ENCODE data around the gene ARHGAP15.

Gene ARHGAP15

DNA sequence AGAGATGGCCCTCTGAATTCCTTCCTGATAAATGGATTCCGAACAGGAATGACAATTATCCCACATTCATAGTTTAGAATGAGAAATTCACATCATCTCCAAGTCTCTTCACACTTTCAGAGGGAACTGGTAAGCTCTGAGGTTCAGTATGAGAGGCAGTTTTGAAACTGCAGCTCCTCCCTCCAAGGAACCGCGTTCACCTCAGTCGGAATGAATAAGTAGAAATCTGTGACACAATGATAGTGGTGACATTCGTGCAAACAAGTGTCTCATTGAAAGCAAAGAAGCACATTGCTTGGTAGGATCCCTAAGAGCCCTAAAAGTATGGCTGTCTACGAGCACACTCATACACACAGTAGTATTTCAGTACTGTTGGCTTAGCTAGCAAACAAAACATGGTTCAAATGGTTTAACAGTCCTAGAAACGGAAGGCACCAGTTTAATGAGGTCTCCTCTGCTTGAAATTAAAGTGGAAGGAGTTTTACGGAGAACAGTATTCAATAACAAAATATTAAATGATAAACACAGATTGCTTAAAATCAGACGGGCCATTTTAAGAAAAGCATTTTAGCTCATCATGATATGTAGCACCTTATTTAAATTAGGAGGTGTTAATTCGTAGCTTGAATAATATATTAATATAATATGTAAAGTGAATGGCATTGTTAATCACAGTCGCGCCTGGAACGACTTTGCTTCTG is 225.0 kb downstream of the ARHGAP15 start:
- DNase-seq = no peak

DNA sequence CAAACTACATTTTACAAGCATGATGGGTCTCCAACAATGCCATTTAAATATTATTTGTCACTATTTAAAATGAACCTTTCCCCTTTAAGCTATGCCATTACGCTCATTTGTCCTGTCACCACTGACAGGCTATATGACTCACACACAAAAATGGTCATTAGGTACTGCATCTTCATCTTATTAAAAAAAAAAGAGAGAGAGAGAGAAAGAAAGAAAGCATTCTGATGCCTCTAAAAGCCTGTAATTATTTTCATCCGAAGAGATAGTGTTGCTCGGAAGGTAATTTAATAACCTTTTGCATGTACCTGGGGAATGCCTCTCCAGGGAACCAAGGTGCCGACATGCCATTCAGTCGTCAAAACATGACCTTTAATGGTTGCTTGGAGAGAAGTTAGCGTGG is 226.7 kb downstream of the ARHGAP15 start:
- no peak for DNase-seq

DNA sequence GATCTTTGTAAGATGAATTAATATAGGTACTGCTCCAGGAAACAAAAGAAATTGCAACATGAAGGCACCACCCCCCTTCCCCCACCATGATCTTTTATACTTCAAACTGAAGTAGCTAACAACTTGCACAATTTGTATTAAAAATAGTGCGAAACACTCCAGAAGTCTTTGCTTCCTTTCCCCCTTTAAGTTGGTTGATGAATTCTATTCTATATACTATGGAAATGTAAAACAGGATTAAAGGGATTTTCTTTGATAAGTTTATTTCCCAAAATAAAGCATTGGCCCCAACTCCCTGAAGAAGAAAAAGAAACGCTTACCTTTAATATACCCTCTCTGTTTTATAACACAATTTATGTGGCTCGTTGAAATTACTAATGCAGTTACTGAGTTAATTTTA is 227.1 kb downstream of the ARHGAP15 start:
- DNase-seq = no peak

DNA sequence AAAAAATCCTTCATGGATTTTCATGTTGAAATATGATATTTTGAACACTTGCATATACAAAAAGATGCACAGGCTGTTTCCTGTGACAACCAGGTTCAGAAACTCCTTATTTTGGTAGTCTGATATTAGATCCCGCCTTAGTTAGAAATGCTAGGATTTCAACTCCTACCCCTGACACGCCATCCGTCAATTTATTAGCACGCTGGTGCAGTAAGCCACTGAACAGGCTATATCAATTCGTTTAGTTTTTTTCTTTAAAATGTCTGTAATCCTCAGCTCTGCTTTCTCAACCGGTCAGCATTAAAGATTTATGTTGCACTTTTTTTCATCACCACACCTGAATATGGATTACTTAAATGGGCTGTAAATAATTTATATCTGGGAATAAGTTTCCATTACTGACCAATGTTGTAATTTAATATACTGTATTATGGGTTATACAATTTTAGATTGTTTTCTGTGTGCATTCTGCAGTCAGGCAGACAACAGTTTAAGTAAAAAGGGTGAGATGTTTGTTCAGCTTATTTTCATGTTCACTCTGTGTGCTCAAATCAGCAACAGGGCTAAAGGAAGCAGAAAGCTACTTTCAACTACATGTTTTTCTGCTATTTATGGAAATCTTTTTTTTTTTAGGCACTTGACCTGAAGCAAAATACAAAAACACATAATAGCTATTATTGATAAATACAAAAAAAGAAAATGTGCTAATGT is 227.7 kb downstream of the ARHGAP15 start:
- no peak for DNase-seq

DNA sequence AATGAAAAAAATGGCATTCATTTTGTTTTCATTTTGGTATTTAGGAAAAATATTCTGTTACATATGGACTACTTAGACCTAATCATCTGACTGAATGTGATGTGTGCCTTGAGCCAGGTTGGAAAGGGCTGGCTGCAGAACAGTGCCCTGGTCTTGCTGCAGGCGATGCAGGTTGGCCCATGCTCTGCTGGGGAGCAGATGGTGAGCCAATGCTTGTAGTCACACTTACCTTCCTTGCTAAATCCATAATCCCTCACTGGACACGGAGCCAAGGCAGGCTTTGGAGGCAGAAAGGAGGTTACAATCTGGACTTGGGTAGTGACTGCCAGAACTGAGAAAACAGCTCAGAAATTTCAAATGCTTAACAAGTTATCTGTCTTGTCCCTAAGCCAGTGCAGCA is 228.7 kb downstream of the ARHGAP15 start:
- DNase-seq = no peak

DNA sequence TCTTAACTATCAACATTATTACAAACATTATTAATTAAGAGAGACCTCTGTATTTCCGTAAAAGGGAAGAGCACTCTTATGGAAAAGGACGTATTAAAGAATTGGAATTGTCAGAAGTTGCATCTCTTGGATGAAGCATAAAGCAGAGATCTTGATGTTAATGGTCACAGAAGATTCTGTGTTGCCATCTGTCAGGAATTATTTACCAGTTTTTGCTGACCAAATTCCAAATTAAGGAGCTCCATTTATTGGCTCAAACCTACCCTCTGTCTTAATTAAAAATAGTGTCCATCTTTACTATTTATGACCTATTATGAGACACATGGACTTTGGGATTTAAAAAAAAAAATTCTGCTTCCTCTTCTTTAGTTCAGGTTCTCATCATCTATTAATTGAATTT is 232.1 kb downstream of the ARHGAP15 start:
- DNase-seq = no peak

DNA sequence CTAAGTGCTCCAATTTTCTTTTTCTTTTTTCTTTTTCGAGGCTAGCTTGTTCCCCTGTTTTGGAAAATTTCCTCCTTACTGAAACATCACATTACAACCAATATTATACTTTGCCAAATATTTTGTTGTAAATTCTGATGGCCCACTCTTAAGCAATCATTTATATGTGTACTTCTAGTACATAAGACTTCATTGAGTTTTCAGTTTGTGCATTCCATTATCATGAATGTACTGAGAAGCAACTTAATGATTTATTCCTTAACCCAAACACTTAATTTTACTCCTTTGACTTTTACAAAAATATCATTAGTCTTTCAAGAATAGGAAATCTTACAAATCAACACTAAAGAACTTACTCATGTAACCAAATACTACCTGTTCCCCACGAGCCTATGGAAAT is 242.4 kb downstream of the ARHGAP15 start:
- DNase-seq = no peak

DNA sequence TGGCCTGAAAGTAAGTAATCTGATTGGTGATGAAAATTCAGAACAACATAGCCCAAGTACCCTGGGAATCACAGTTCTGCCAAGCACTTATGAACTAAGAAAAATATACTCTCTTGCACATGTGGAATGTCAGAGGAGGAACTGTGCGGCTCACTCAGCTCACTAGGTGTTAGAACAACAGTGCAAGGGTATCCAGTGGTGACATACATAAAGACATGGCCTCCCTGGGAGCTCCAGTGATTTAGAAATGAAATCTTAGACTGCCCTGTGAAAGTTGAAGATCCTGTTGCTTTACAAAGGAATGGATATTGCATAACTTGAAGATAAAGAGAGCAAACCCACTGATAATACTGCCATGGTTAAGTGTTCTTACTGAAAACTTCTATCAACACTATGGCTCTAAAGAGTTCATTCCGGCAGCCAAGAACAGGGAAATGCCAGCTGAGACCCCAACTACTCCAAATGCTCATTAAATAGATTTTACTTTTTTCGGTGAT is 246.2 kb downstream of the ARHGAP15 start:
- no peak for DNase-seq

DNA sequence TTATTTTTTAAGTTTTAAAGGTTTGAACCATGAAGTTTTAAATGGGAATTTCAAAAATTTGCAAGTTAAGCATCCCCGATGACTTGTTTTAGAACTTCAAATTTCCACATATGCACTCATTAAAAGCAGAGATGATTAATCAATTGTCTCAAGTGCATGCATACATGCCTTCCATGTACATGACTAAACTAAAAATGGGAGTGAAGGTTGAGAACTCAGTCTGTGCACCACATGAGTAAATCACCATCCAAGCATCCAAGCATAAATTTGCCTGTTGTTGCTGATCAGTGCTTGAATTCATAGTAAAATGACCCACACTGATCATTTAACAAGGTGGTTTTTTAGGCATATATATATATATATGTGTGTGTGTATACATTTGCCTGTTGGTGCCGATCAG is 249.8 kb downstream of the ARHGAP15 start:
- DNase-seq = no peak

DNA sequence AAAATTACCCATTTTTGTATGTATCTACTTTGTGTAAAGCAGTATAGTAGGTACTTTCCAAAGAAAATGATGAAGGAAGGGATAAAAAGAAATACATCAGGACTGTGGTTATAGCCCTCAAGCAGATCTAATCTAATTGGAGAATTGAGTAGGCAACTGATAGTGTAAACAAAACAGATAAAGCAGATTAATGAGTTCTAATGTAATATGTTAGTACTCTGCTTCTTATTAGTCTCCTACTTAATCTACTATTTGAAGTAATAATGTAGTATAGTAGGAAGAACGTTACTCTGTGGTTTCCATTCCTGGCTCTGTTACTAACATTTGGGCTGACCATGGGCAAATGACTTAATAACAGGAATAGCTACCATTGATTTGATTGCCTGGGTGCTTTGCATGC is 250.7 kb downstream of the ARHGAP15 start:
- DNase-seq = no peak

DNA sequence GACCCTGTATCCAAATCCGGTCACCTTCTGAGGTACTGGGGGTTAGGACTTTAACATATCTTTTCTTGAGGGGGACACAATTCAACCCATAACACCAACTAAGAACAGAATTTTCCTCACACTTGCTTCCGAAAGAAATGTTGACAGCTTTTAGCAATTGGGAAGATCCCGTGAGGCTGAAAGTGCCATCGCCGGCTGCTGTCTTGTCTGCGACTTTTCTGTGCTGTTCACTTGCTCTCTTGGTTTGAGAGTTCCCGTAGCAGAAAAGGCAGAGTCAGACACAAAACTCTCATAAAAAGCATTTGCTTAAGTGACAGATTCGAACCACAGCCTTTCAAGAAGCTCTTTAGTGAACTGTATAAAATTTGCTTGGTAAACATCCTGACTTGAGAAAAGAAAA is 253.4 kb downstream of the ARHGAP15 start:
- no peak for DNase-seq

DNA sequence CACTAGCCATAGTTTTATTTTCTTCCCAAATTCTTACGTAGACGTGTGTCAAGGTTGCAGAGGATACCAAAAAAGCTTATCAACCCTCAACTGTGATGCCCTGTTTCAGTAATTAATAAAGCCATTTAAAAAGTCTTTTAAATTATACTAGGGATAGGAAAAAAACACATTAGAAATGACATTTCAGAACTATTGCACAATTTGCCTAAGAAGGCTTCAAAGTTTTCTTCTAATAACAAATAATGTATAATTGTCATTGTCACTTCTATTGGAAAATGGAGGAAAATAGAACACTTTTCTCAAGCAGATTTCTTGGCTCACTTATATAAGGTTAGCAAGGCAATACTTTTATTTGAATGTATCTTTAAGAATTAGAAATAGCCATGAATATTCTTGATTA is 253.8 kb downstream of the ARHGAP15 start:
- DNase-seq = no peak

DNA sequence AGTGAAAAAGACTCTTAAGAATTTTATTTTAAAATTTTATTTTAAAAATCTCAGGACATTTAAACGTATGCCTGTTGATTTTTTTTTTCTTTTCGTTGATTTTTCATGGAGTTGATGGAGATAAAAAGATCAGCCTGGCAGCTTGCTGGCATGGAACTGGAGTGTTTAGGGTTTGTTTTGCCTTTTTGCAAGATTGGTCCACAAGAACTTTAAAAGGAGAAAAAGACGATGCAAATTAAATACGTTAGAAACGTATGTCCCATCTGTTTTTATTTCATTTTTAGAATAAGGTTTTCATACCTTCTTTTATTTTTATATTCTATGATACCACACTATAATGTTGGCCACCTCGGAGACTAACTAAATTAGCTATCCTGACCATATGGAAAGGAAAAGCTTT is 254.9 kb downstream of the ARHGAP15 start:
- DNase-seq = no peak

DNA sequence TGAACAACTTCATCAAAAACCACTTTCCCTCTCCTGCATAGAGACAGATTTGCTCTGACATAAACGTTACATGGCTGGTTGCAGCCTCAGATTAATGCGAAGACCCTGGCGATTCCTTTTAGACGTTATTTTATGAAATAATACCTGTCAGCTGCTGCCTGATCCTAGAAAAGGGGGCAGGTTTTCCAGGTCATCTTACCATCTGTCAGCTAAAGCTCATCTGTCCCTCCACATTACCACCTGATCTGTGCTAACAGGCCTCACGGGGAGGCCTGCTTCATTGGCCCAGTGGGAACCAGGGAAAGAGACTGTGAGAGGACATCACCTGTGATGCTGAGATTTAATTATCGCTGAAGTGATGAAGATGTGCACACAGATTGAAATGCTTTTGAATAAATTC is 261.0 kb downstream of the ARHGAP15 start:
- DNase-seq = no peak

DNA sequence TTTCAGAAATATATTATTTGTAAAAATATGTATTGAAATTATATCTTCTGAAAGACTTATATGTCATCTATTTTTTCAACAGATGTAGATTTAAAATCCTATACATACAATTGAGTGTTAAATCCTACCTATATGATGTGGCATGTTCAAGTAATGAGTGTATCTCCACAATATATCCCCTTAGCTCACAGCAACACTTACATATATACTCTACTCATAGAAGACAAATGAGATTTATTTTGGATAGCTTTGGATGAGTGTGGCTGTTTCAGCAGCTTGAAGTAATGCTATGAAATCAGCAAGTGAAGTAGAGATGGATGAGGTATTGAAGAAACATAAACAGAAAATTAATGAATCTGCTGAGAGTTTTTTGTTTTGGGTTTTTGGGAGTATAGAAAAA is 263.1 kb downstream of the ARHGAP15 start:
- no peak for DNase-seq

DNA sequence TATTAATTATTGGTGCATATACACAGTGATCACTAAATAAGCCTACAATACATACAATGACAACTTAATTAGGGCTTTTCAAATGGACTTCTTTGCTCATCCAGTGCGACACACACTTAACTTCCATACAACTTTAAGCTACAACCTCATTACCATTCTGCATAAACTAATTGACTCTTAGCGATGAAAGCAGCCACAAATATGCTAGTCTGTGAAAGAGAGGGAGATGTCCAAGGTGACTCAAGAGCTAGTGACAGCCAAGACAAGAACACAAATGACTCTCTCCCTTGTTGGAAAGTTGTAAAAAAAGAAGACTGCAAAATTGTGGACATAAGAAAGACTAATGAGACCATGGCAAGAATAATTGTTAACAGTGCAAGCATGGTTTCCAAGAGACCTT is 264.8 kb downstream of the ARHGAP15 start:
- DNase-seq = no peak

DNA sequence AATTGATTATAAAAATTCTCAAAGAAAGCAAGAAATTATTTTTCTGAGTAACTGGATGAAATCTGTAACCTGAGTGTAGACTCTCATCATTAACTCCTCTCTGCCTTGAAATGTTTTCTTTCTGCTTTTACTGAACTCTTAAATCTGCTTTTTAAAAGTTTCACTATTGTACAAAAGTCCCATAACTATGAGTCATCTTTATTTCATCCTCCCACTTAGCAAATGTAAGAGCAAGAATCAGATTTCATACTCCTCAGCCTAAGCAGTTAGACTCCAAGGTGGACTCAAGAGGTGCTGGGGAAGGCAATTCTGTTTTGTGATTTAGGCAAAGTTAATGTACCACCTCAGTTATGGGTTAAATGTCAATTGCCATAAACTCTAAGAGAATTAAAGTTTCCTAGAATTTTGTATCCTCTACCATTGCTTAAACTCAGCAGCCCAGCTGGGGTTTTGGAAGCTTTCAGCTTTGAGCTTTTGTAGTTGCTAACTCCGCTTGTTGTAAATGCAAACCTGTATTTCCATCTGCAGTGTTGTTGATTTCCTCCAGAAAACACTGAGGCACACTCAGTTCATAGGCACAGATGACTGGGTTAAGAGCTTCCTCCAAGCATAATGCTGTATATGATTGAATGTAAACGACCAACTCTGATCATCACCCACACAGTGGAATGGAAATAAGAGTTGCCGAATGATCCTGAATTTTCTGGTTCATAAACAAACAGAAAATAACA is 268.8 kb downstream of the ARHGAP15 start:
- DNase-seq = no peak

DNA sequence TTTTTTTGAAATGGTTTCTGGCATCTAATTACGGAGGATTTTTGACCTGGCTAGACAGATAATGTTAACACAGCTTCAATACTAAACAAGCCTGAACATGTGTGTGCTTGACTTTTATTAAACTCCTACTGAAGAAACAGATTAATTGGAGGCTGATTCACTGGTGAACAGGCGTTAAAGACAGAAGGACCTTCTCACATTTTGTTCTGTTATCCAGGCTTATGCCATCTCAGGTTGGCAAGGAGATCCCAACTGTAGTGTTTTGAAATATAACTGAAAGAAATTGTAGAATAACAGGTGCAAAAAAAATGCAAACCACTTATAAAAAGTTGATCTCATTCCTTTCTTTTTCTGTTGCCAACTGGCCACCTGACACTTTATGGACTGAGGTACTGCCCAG is 269.6 kb downstream of the ARHGAP15 start:
- peak; percentile 19 for DNase-seq

DNA sequence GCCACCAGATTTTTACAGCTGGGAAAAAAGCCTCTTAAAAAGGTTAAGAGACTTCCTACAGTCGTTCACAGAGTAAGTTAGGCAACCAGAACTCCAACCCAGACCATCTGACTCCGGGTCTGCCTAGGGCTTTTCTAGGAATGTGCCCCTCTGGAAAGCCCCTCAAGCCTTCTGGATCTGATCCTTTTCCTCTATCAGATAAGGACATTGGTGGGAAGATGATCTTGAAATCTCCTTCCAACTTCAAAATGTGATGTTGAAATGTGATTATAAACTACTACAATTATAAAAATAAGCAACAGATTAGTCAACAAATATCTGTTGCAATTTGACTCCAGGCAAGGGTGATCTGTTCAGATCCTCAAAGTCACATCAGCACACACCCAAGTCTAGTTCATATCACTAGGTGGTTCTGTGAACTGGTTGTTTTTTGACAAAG is 270.4 kb downstream of the ARHGAP15 start:
- no peak for DNase-seq

DNA sequence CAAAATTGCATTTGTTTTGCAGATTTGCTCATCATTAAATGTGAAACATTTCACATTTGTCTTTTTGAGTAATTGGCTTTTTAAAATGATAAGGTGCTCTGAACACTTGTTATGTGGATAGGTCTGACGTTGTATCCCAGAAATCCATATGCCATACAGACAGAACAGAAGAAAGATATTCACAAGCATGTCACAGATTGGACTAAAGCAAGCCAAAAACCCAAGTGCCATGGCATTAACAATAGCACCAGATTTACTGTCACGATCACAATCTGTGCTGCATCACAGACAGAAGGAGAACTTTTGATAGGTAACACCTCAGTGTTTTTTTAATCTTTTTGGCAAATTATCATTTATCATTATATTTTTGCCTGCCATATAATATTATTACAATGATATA is 272.6 kb downstream of the ARHGAP15 start:
- DNase-seq = no peak

DNA sequence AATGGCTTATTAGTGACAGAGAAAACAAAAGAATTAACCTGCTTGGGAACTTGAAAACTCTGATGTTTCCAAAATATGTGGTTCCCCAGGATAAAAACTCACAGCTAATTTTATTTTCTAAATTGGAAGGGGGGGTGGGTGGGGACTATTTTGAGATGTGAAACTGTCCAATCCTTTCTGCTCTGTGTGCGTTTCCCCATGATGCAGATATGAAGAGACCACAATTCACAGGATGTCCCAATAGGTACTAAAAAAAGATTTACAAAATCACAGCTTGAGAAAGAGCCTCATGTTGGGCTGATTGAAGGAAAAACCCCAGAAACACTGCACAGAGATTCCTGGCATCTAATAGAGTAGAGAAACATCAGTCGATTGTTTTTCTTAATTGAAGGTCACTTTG is 273.2 kb downstream of the ARHGAP15 start:
- no peak for DNase-seq

DNA sequence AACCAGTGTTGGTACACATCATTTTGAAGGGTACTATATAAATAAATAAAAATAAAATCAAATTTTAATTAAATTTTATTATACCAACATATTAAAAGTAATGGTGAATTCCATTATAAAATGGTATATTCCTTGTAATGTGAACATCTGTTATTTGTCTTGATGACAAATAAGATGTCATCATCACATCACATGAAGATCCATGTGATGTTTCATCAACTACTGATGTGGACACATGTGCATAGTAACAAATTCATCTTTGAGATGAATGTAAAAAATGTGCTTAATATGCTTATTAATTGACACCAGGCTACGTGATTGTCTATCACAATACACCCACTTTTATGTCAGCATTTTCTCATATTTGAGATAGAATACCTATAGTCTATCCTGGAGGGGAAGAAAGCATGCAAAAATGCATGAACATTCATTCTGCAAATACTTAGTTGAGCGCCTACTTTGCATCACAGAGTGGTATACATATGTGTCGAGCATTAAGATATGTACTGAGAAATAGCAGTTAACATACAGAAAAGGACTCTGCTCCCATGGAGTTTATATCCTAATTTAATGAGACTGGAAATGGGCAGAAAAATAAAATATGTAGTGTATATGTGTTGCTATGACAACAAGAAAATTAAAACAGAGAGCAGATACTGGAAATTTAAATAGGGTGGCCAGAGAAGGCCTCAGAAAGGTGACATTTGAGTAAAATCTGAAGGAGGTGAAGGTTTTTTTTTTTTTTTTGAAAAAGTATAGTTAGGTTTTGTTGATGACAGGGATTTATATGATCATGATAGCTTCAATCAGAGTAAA is 281.1 kb downstream of the ARHGAP15 start:
- DNase-seq = no peak

DNA sequence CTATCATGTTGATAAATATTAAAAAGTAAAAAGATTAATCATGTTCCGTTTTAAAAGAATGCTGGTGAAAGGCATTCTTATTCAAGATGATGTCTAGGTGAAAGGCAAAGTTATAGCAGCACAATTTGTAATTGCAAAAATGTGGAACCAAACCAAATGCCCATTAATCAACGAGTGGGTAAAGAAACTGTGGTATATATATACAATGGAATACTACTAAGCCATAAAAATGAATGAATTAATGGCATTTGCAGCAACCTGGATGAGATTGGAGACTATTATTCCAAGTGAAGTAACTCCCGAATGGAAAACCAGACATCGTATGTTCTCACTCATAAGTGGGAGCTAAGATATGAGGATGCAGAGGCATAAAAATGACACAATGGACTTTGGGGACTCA is 286.4 kb downstream of the ARHGAP15 start:
- DNase-seq = no peak

All from DMS79 (cell line).